ENCODE data around the gene PCDHGB3.
A peak's percentile ranks its signal among the peaks of the same experiment; 100 is the strongest.

Gene PCDHGB3

GRCh38 chr5:141419074-141419880 lies 49.2 kb downstream of the PCDHGB3 start:
- no peak for DNase-seq (ENCODE audit: low read depth)

- DNase-seq (ENCODE audit: low read depth): peak; percentile 36
Measured at GRCh38 chr5:141420855-141421488, 50.9 kb downstream of the PCDHGB3 start, which contains the start of gene PCDHGA11. TSS of gene PCDHGA11 (plus strand) at chr5:141421051. CDS start at chr5:141421228, 177 bp downstream.

- no peak for DNase-seq (ENCODE audit: low read depth)
Measured at GRCh38 chr5:141421489-141421855, 51.4 kb downstream of the PCDHGB3 start.
